Endodermal cell (in vitro differentiated cells): ENCODE data around the gene HEYL. TPM values are rescaled to one million over a fixed set of nuclear protein-coding genes. Genes with fewer than 3 reads are reported as not detected.

ENCODE experiments used
- DNase-seq: peaks from one replicate; pipeline ENCODE4 v3.0.0-alpha.2; 2017
- H3K27ac ChIP-seq: 2 replicates; pipeline ENCODE4 v1.5.1; 2013; ENCODE audit warnings: mild to moderate bottlenecking, low read depth, low read length, moderate library complexity
- H3K27me3 ChIP-seq: 2 replicates; pipeline ENCODE4 v1.6.1; 2013; ENCODE audit warnings: mild to moderate bottlenecking, low read length, moderate library complexity; ENCODE audit not compliant: insufficient read depth, control insufficient read depth, poor library complexity, severe bottlenecking
- H3K36me3 ChIP-seq: 2 replicates; pipeline ENCODE4 v1.7.0; 2013; ENCODE audit warnings: mild to moderate bottlenecking, low read length, moderate library complexity; ENCODE audit not compliant: control insufficient read depth, insufficient read depth
- H3K4me1 ChIP-seq: one replicate; pipeline ENCODE4 v1.7.0; 2013; ENCODE audit warnings: low read length; ENCODE audit not compliant: control insufficient read depth, insufficient read depth
- H3K4me3 ChIP-seq: 2 replicates; pipeline ENCODE4 v1.5.1; 2013; ENCODE audit warnings: mild to moderate bottlenecking, low read length, moderate library complexity
- H3K9ac ChIP-seq: 2 replicates; pipeline ENCODE4 v1.6.1; 2013; ENCODE audit warnings: mild to moderate bottlenecking, low read length, moderate library complexity; ENCODE audit not compliant: poor library complexity, severe bottlenecking; ENCODE audit errors: extremely low read depth
- H3K9me3 ChIP-seq: 2 replicates; pipeline ENCODE4 v1.6.1; 2013; ENCODE audit warnings: mild to moderate bottlenecking, low read length, moderate library complexity; ENCODE audit not compliant: control insufficient read depth
- H3K27ac Mint-ChIP-seq: 2 replicates; pipeline ENCODE4 v1.8.0; 2020; ENCODE audit warnings: mixed read lengths
- H3K27me3 Mint-ChIP-seq: 2 replicates; pipeline ENCODE4 v1.8.0; 2021; ENCODE audit warnings: mild to moderate bottlenecking, mixed read lengths; ENCODE audit not compliant: insufficient read depth
- H3K36me3 Mint-ChIP-seq: 2 replicates; pipeline ENCODE4 v1.8.0; 2020; ENCODE audit warnings: low read depth, mixed read lengths
- H3K4me1 Mint-ChIP-seq: 2 replicates; pipeline ENCODE4 v1.8.0; 2020; ENCODE audit warnings: mixed read lengths
- H3K4me3 Mint-ChIP-seq: 2 replicates; pipeline ENCODE4 v1.8.0; 2020; ENCODE audit warnings: mild to moderate bottlenecking, moderate library complexity, mixed read lengths
- H3K9me3 Mint-ChIP-seq: 2 replicates; pipeline ENCODE4 v1.8.0; 2020; ENCODE audit warnings: mild to moderate bottlenecking, mixed read lengths
- CTCF ChIP-seq: fragments of 200-600 bp; sonication (generic); conservative IDR thresholded peaks from 2 replicates; pipeline ENCODE4 v1.5.0; 2021; ENCODE audit warnings: antibody characterized with exemption, mild to moderate bottlenecking
- WGBS, 2 experiments: methylation state at CpG; one replicate each; pipeline versions ENCODE4 v1.1.5 to v1.1.7; 2013; ENCODE audit warnings: missing lambda C conversion rate in 2 of 2, mixed read lengths in 1 of 2; ENCODE audit not compliant: insufficient coverage in 1 of 2, insufficient read length in 1 of 2; 5-methylcytosine and 5-hydroxymethylcytosine counted together
- total RNA-seq, 2 donors: library from RNA; stranded (reverse); fragmentation: NEBNext Ultra II Directional in 1 of 2; extraction: Animal tissue kit (Norgen Biotek cat#: 25700) in 1 of 2; gene quantifications; 2 replicates in 1 of 2; 3 replicates in 1 of 2; pipeline ENCODE4 v1.2.1, GENCODE V29; 2021

The HEYL gene
- total RNA-seq, 2 donors from 2014 or later: 1.2 to 1.5 TPM

- no peaks in the 10 kb centered on the region for H3K4me1 ChIP-seq
- TF ChIP-seq CTCF: peak; percentile 93
- H3K36me3 Mint-ChIP-seq: no peaks in the 10 kb centered on the region
- no peak overlapping the region for H3K4me3 ChIP-seq
- H3K27ac Mint-ChIP-seq: no peak overlapping the region
- no peak overlapping the region for H3K27ac ChIP-seq
- H3K4me1 Mint-ChIP-seq: no peaks in the 10 kb centered on the region
- H3K27me3 Mint-ChIP-seq: peaks cover 98% of the 10 kb centered on the region
- peaks cover 95% of the 10 kb centered on the region for H3K27me3 ChIP-seq
- WGBS, 2 experiments: 0 to 19% methylated on average over 2 to 6 of the region's 6 CpGs
- DNase-seq: peak; percentile 93
- no peak overlapping the region for H3K4me3 Mint-ChIP-seq
- no peaks in the 10 kb centered on the region for H3K9me3 ChIP-seq
- no peak overlapping the region for H3K9ac ChIP-seq
- H3K36me3 ChIP-seq: no peaks in the 10 kb centered on the region
- H3K9me3 Mint-ChIP-seq: no peaks in the 10 kb centered on the region
Observed at GRCh38 chr1:39657923-39658485, 18.6 kb upstream of the HEYL start.

- H3K27me3 Mint-ChIP-seq: peaks cover 97% of the 10 kb centered on the region
- Histone ChIP-seq H3K36me3 (no peaks in the 10 kb centered on the region), H3K4me1 (no peaks in the 10 kb centered on the region), H3K4me3 (no peak overlapping the region), H3K27me3 (peaks cover 89% of the 10 kb centered on the region), H3K9ac (no peak overlapping the region), H3K27ac (no peak overlapping the region), H3K9me3 (no peaks in the 10 kb centered on the region)
- H3K4me1 Mint-ChIP-seq: no peaks in the 10 kb centered on the region
- no peaks in the 10 kb centered on the region for H3K36me3 Mint-ChIP-seq
- H3K27ac Mint-ChIP-seq: no peak overlapping the region
- no peak for DNase-seq
- no peak overlapping the region for H3K4me3 Mint-ChIP-seq
- H3K9me3 Mint-ChIP-seq: no peaks in the 10 kb centered on the region
- WGBS, 2 experiments: 58 to 71% methylated on average over 3 of the region's 3 CpGs
- TF ChIP-seq CTCF: no peak
Observed at GRCh38 chr1:39657402-39657801, 18.0 kb upstream of the HEYL start.

GRCh38 chr1:39656391-39656790 lies 16.9 kb upstream of the HEYL start:
- Mint-ChIP-seq H3K9me3 (no peaks in the 10 kb centered on the region), H3K4me3 (no peak overlapping the region), H3K27me3 (peaks cover 94% of the 10 kb centered on the region), H3K36me3 (no peaks in the 10 kb centered on the region), H3K27ac (no peak overlapping the region), H3K4me1 (no peaks in the 10 kb centered on the region)
- DNase-seq: no peak
- H3K4me1 ChIP-seq: no peaks in the 10 kb centered on the region
- no peak overlapping the region for H3K9ac ChIP-seq
- peaks cover 79% of the 10 kb centered on the region for H3K27me3 ChIP-seq
- no peak for TF ChIP-seq CTCF
- no peak overlapping the region for H3K4me3 ChIP-seq
- no peaks in the 10 kb centered on the region for H3K36me3 ChIP-seq
- 81 to 83% methylated on average over 1 to 2 of the region's 2 CpGs for WGBS, 2 experiments
- no peaks in the 10 kb centered on the region for H3K9me3 ChIP-seq
- no peak overlapping the region for H3K27ac ChIP-seq
